T-helper 1 cell treated with Interleukin-12 subunit alpha and Interleukin-12 subunit beta and Interleukin-4 antibody, amounts not matched to agents 30 ng/mL and 1 ng/mL, for 36 hours (primary cell): ENCODE results near the gene HBZ. TPM values are rescaled to one million over a fixed set of nuclear protein-coding genes. Genes with fewer than 3 reads are reported as not detected.

Source experiments
- total RNA-seq: library from RNA; stranded (reverse); gene quantifications from 2 replicates; pipeline ENCODE4 v1.2.3, GENCODE V29; 2022

HBZ gene
- total RNA-seq, 1 donor from 2014 or later = not detected

Other genes with a start within 250 kb of the HBZ start
- 49.2 and 50.3 TPM in 2 replicates for gene POLR3K, start 99.0 kb upstream of the HBZ start, total RNA-seq
- 60.8 and 61.5 TPM in 2 replicates for gene SNRNP25, start 98.8 kb upstream of the HBZ start, total RNA-seq
- gene RHBDF1, start 80.0 kb upstream of the HBZ start, total RNA-seq = 0.59 TPM in 1 of 2 replicates, not detected in the other
- gene MPG, start 74.4 kb upstream of the HBZ start, total RNA-seq = 53.3 and 55.2 TPM in 2 replicates
- 31.7 and 32.8 TPM in 2 replicates for gene NPRL3, start 14.0 kb upstream of the HBZ start, total RNA-seq
- gene HBM, start 13.3 kb downstream of the HBZ start, total RNA-seq = not detected in 2 replicates
- not detected in 2 replicates for gene HBA2, start 20.2 kb downstream of the HBZ start, total RNA-seq
- gene HBA1, start 24.0 kb downstream of the HBZ start, total RNA-seq = not detected in 2 replicates
- not detected in 2 replicates for gene HBQ1, start 27.8 kb downstream of the HBZ start, total RNA-seq
- gene LUC7L, start 76.8 kb downstream of the HBZ start, total RNA-seq = 61.5 and 69.6 TPM in 2 replicates
- gene FAM234A, start 82.2 kb downstream of the HBZ start, total RNA-seq = 17.1 and 23.2 TPM in 2 replicates
- gene RGS11, start 123.3 kb downstream of the HBZ start, total RNA-seq = 0.07 and 0.27 TPM in 2 replicates
- gene ARHGDIG, start 127.9 kb downstream of the HBZ start, total RNA-seq = not detected in 2 replicates
- not detected in 2 replicates for gene PDIA2, start 130.5 kb downstream of the HBZ start, total RNA-seq
- 22.3 and 23.4 TPM in 2 replicates for gene AXIN1, start 200.1 kb downstream of the HBZ start, total RNA-seq
- 82.9 and 92.7 TPM in 2 replicates for gene MRPL28, start 217.9 kb downstream of the HBZ start, total RNA-seq
- gene PGAP6, start 229.3 kb downstream of the HBZ start, total RNA-seq = 37.9 and 38.2 TPM in 2 replicates
- gene NME4, start 244.6 kb downstream of the HBZ start, total RNA-seq = 45.0 and 49.4 TPM in 2 replicates
- gene DECR2, start 249.2 kb downstream of the HBZ start, total RNA-seq = 7.9 and 10.7 TPM in 2 replicates